Neural progenitor cell (in vitro differentiated cells): ENCODE measurements around the gene ZNF148.

Experiments
- CTCF ChIP-seq: fragments of 200-600 bp; sonication (generic); IDR thresholded peaks from 2 replicates; pipeline ENCODE4 v1.5.1; 2017; ENCODE audit warnings: antibody characterized with exemption, mild to moderate bottlenecking
- EZH2 ChIP-seq: fragments of 200-600 bp; sonication (generic); IDR thresholded peaks from 2 replicates; pipeline ENCODE4 v1.6.1; 2017; ENCODE audit warnings: antibody characterized with exemption, mild to moderate bottlenecking, moderate library complexity
- EZH2phosphoT487 ChIP-seq: fragments of 200-600 bp; sonication (generic); IDR thresholded peaks from 2 replicates; pipeline ENCODE4 v1.6.1; 2017; ENCODE audit warnings: antibody characterized with exemption

GRCh38 chr3:125418306-125418705, 43.2 kb upstream of the ZNF148 start:
- TF ChIP-seq CTCF (no peak), EZH2phosphoT487 (no peak), EZH2 (no peak)
